Measurements from ENCODE around the gene ACOXL.

ACOXL gene

DNA sequence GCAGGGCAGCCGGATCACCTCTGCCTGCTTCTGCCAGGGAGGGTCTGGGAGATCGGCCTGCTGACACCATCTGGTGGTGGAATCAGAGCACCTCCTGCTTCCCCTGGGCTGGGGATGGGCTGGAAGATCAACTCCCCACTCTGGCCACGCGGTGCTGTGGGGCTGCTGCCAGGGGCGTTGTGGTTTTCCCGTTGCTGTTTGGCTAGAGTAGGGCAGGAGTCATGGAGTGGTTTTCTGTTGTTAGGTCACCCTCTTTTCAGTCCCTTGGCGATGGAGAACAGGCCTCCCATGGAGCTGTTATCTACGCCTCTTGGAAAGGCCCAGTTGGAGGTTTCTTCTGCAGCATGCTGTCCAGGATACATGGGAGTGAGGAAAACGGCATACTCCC, 403.5 kb downstream of the ACOXL start:
- DNase-seq (ENCODE audit: low spot score): peak; percentile 18

- no peak for DNase-seq (ENCODE audit: low spot score)
Measured at GRCh38 chr2:111138839-111139238, 406.5 kb downstream of the ACOXL start.

GRCh38 chr2:111139637-111140317, 407.4 kb downstream of the ACOXL start:
- DNase-seq (ENCODE audit: low spot score): no peak

- DNase-seq (ENCODE audit: low spot score): no peak
Measured at GRCh38 chr2:111140815-111141214, 408.4 kb downstream of the ACOXL start.

DNA sequence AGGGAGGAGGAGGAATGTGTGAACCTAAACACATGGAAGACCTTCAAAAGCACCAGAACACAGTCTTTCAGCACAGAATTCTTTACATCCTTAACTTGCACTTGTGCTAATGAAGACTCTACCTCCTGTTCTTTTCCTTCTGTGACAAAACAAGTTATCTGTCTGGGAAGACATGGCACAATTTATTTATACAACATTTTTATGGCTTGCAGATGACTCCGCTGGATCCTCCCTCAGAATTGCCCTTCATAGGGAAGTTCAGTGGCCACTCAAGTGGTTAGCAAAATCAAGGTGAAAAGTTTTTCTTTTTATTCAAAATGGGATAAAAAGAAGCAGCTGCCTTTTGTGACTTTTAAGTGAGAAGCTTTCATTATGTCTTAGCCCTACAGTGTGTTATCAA, 409.7 kb downstream of the ACOXL start:
- no peak for DNase-seq (ENCODE audit: low spot score)

DNA sequence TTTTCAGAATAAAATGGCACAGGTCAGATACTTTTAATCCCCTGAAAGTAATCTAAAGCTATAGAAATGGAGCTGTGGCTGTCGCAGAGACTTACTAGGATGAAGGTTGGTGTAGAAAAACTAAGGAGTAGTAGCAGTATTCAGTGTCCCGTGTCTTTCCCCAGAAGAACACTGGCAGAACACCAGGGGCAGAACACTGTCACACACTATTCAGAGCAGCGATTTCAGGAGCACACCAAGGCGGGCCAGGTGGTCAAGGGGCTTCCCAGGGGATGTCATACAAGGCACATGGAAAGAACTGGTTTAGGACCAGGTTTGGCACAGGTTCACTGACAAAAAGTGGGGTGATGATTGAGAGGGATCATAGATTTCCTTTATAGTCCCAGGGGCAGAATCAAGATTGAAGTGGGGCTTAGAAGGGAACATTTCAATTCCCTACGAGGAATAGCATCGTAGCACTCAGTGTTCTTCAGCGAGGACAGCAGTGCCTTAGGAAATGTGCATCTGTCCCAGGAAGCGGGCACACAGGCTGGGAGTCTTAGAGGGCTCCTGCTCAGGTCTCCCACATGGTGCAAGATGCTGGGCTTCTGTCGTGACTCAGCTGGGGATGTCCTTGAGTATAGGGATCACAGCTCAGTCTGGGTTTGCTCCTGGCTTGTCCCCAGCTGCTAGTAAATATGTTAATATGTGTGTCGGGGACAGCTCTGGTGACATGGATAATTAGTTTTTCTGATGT, 410.9 kb downstream of the ACOXL start:
- DNase-seq (ENCODE audit: low spot score): no peak

DNA sequence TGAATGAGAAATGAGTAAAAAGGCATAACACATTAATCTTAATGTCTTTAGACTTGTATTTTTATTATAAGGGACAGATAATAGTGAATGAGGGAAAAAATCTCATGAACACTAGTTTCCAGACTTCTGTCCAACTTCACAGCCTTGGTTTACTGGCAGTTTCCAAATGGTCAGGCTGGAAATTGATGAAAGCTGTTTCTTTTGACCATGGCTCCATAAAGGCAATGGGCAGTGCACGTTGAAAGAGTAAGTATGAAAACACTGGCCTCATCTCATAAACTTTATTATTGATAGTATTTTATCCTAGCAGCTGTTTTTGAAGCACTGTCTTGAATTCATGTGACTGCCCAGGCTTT, 411.4 kb downstream of the ACOXL start:
- DNase-seq (ENCODE audit: low spot score): no peak

- no peak for DNase-seq (ENCODE audit: low spot score)
Measured at GRCh38 chr2:111145103-111145760, 412.9 kb downstream of the ACOXL start.

- no peak for DNase-seq (ENCODE audit: low spot score)
Measured at GRCh38 chr2:111145951-111146350, 413.6 kb downstream of the ACOXL start.

DNA sequence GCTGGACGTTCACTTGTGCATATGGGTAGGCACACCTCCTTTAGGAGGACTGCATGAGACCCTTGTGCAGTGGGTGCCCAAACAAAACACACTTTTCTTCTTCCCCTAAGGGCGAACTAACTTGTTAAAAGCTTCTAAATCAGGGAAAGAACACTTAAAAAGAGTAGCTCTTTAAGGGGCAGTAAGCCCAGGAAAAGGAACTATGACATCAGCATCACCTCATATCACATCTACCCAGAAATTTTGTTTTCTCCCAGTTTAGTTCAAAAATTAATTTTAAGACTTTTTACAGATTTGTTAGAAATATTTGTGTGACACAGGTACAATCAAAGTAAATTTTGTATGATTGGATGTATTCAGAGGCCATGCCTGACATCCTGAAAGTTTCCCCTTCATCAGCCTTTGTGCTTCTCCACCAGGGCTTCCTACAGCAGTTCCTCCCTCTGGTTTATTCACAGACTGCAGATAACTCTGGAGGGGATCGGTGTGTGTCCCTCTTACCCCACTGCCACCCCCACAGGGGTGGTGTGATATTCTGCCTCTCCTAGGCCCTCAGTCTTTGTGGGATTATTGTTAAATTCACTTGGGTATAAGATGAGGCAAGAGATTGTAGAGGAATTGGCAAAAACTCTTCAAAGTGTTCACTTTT, 416.0 kb downstream of the ACOXL start:
- DNase-seq (ENCODE audit: low spot score): no peak

GRCh38 chr2:111148925-111149324, 416.6 kb downstream of the ACOXL start:
- DNase-seq (ENCODE audit: low spot score): no peak

- DNase-seq (ENCODE audit: low spot score): no peak
Measured at GRCh38 chr2:111149882-111150455, 417.6 kb downstream of the ACOXL start.

GRCh38 chr2:111154758-111155157, 422.4 kb downstream of the ACOXL start:
- DNase-seq (ENCODE audit: low spot score): no peak

- no peak for DNase-seq (ENCODE audit: low spot score)
Measured at GRCh38 chr2:111155610-111156009, 423.2 kb downstream of the ACOXL start.

DNA sequence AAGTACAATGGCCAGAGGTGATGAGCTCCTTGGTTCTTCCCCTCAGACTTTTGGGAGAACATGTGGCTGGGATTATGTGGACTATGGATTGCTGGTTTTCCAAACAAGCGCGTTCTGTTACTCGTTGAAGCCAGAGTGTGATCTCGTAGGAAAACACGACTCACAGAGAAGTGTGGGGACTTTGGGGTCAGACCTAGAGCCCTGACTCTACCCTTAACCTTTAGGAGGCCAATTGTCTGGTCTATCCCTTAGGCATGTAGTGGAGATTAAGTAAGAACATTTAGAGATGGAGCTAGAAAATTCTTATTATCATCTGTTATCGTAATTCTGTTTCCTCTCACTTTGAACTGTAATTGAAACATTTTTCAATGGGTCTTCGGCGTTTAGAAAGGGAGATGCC, 424.2 kb downstream of the ACOXL start:
- no peak for DNase-seq (ENCODE audit: low spot score)

DNA sequence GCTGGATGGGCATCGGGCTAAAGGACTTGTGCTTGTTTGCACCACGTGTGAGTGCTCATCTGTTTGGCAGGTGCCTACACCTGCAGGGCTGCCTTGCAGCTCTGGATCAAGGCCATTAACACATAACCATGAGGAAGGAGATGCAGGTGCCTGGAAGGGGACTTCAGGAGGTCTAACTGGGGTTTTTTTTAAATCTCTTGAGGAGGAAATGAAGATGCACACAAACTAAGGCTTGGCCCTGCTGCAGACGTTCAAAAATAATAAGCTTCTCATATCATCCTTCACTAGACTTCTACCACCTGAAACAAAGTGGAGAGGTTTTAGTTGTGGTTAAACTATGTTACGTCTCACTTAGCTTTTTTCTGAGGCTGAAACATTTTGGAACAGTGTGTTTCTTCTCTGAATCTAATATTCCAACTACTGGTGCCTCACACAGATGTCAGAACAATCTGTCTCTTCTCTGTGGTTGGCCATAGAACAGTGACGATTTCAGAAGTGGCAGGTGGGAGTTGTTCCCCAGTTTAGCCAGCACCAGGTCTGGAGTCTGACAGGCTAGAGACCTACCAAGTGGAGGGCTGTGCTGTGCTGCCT, 424.8 kb downstream of the ACOXL start:
- DNase-seq (ENCODE audit: low spot score): no peak

GRCh38 chr2:111157798-111158197, 425.4 kb downstream of the ACOXL start:
- no peak for DNase-seq (ENCODE audit: low spot score)

DNA sequence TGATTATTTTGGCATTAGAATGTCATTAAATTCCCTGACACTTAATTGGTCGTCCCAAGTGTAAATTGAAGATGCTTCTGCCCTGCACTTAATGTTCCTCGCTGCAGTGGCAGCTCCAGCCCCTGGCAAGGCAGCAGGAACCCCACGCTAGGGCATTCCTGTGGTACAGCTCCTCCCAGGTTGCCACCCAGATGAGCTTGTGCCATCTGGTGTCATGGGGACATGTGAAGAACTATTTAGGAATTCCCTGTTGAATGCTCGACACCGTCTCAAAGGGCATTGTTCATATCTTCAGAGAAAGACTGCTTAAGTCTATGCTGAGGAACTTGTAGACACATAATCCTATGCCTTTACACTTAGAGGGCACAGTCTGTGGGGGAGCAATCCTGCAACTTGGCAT, 427.3 kb downstream of the ACOXL start:
- DNase-seq (ENCODE audit: low spot score): no peak

DNA sequence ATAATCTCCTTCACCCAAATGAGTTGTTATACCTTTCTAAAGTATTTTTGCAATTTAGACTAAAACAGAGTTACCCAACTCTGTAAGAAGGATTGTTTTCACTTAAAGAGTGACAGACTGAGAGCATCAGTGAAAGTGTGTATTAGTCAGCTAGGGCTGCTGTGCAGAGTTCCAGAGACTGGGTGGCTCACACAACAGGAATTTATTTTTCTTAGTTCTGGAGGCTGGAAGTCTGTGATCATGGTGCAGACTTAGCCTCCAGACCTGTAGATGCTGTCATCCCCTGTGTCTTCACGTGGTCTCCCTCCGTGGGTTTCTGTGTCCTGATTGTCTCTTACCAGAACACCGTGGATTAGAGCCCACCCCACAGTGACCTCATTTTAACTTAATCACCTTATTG, 428.4 kb downstream of the ACOXL start:
- peak; percentile 85 for DNase-seq (ENCODE audit: low spot score)

- DNase-seq (ENCODE audit: low spot score): no peak
Measured at GRCh38 chr2:111161971-111162370, 429.6 kb downstream of the ACOXL start.

DNA sequence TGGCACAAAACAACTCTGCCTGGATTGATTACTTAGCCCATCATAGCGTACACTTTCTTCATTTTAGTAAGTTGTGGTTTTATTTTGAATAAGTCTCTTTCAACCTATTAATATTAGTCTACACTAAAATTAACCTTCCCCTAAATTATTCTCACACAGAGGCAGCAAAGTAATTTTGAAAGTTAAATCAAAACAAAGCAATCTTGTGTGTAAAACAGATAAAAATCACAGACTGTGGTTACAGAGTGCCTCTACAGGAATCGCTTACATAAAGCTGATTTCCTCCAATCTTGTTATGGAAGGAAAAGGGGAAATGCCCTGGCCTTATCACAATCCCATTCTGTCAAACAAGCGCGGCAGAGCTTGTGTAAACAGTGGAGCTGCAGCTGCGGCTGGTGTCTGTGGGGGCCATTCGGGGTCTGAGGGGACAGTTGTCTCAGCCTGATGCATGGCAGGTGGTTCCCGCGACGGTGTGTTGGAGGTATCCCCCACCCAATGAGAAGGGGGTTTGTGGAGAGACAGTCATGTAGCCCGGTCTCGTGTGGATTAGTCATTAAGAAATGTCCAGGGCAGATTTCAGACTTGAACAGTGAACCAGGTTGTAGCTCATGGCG, 430.5 kb downstream of the ACOXL start:
- DNase-seq (ENCODE audit: low spot score): no peak

DNA sequence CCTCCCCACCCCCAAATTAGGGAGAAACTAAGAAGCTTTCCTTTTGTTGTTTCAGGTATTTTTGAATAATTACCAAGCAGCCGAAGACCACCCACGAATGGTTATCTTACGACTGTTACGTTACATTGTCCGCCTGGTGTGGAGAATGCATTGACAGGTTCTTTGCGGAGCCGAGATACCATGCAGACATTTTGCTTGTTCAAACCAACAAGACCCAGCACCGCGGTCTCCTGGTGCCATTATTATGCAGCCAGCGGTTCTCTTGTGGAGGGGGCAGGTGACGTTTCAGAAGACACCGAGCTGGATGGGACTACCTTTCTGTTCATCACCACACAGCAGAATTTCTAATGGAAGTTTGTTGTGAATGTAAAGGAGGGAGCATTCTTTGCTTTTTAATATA, 431.7 kb downstream of the ACOXL start:
- DNase-seq (ENCODE audit: low spot score): no peak

Data from GM03348 (cell line).